IMR-90 (cell line): ENCODE results near the gene SMAD7. TPM values are rescaled to one million over a fixed set of nuclear protein-coding genes. Genes with fewer than 3 reads are reported as not detected.
"Not testable (repeated sequence)": the region's sequence is repeated elsewhere in the genome, so short reads cannot be mapped to it uniquely, and the experiment has no call there.

ENCODE experiments used
- ATAC-seq: fragments of 200-7000 bp; cut with Tn5 transposase; 2 replicates; pipeline ENCODE4 v1.9.1; 2020; ENCODE audit warnings: low read depth, mild to moderate bottlenecking, moderate library complexity
- BruUV-seq: library from RNA; stranded (reverse); fragments of 400-500 nt; replicated peaks from 2 replicates; lab custom pipeline; 2021; lab: Mats Ljungman, UMichigan
- CTCF ChIA-PET: fragments of 300-600 bp; formaldehyde crosslinking; extraction: SDS; loops from one replicate; lab custom pipeline; 2021; ENCODE audit warnings: antibody characterized with exemption; lab: Yijun Ruan, JAX
- POLR2A ChIA-PET: fragments of 300-600 bp; sonication (Branson Sonifier 250); formaldehyde crosslinking; loops from one replicate; lab custom pipeline; 2022; ENCODE audit warnings: antibody characterized with exemption; ENCODE audit not compliant: unreplicated experiment; lab: Charles Lee
- DNase-seq: peaks from one replicate; pipeline ENCODE4 v3.0.0; 2013
- H2AFZ ChIP-seq: replicated peaks from 2 replicates; pipeline ENCODE3; 2013; ENCODE audit warnings: low read length, mild to moderate bottlenecking; ENCODE audit not compliant: poor library complexity
- H2AK5ac ChIP-seq: 2 replicates; pipeline ENCODE4 v1.6.1; 2013; ENCODE audit warnings: low read depth, low read length, inconsistent platforms
- H2AK9ac ChIP-seq: replicated peaks from 2 replicates; pipeline ENCODE3; 2013; ENCODE audit warnings: mild to moderate bottlenecking, low read depth, low read length, moderate library complexity; ENCODE audit not compliant: poor library complexity
- H2BK120ac ChIP-seq: 2 replicates; pipeline ENCODE4 v1.6.1; 2013; ENCODE audit warnings: low read depth, low read length, inconsistent platforms
- H2BK15ac ChIP-seq: 3 replicates; pipeline ENCODE4 v1.6.1; 2013; ENCODE audit warnings: low read depth, low read length, inconsistent platforms
- H2BK20ac ChIP-seq: 2 replicates; pipeline ENCODE4 v1.6.1; 2013; ENCODE audit warnings: low read depth, mild to moderate bottlenecking, inconsistent platforms, low read length, moderate library complexity
- H2BK5ac ChIP-seq: 2 replicates; pipeline ENCODE4 v1.6.1; 2013; ENCODE audit warnings: mild to moderate bottlenecking, low read depth, low read length, inconsistent platforms; ENCODE audit not compliant: poor library complexity, severe bottlenecking
- H3K14ac ChIP-seq: replicated peaks from 2 replicates; pipeline ENCODE4 v1.6.1; 2013; ENCODE audit warnings: low read depth, low read length, inconsistent platforms
- H3K18ac ChIP-seq: 2 replicates; pipeline ENCODE4 v1.6.1; 2013; ENCODE audit warnings: low read depth, low read length, control low read depth
- H3K23ac ChIP-seq: 2 replicates; pipeline ENCODE4 v1.6.1; 2013; ENCODE audit warnings: low read depth, low read length, inconsistent platforms
- H3K27ac ChIP-seq: 2 replicates; pipeline ENCODE4 v1.5.1; 2013; ENCODE audit warnings: mild to moderate bottlenecking, control low read depth, low read length; ENCODE audit not compliant: insufficient read depth
- H3K27me3 ChIP-seq: 2 replicates; pipeline ENCODE4 v1.6.1; 2013; ENCODE audit warnings: low read length; ENCODE audit not compliant: control insufficient read depth, insufficient read depth
- H3K36me3 ChIP-seq: 2 replicates; pipeline ENCODE4 v1.6.1; 2013; ENCODE audit warnings: low read length, mixed read lengths; ENCODE audit not compliant: control insufficient read depth, insufficient read depth
- H3K4ac ChIP-seq: 2 replicates; pipeline ENCODE4 v1.6.1; 2013; ENCODE audit warnings: low read depth, low read length, inconsistent platforms
- H3K4me1 ChIP-seq: 2 replicates; pipeline ENCODE4 v1.6.1; 2013; ENCODE audit warnings: low read length, mixed read lengths; ENCODE audit not compliant: control insufficient read depth, insufficient read depth
- H3K4me2 ChIP-seq: 2 replicates; pipeline ENCODE4 v1.6.1; 2013; ENCODE audit warnings: low read depth, mild to moderate bottlenecking, control low read depth, low read length, moderate library complexity
- H3K4me3 ChIP-seq: 2 replicates; pipeline ENCODE4 v1.5.1; 2013; ENCODE audit warnings: low read depth, mild to moderate bottlenecking, control low read depth, low read length, moderate library complexity; ENCODE audit not compliant: insufficient read depth
- H3K56ac ChIP-seq: 2 replicates; pipeline ENCODE4 v1.6.1; 2013; ENCODE audit warnings: low read length, inconsistent platforms; ENCODE audit not compliant: insufficient read depth; ENCODE audit errors: extremely low read depth
- H3K79me1 ChIP-seq, 2 experiments: 2 replicates each; pipeline ENCODE4 v1.6.1; 2013; ENCODE audit warnings: low read length in 2 of 2, inconsistent platforms in 1 of 2, low read depth in 1 of 2
- H3K9ac ChIP-seq: 2 replicates; pipeline ENCODE4 v1.6.1; 2013; ENCODE audit warnings: low read depth, low read length, control low read depth
- H3K9me1 ChIP-seq: 2 replicates; pipeline ENCODE4 v1.6.1; 2013; ENCODE audit warnings: low read length, inconsistent platforms; ENCODE audit not compliant: insufficient read depth
- H3K9me3 ChIP-seq: 2 replicates; pipeline ENCODE4 v1.6.1; 2013; ENCODE audit warnings: low read length; ENCODE audit not compliant: control insufficient read depth, insufficient read depth
- H4K20me1 ChIP-seq: 2 replicates; pipeline ENCODE4 v1.6.1; 2013; ENCODE audit warnings: low read length, inconsistent platforms; ENCODE audit not compliant: insufficient read depth
- H4K5ac ChIP-seq: 2 replicates; pipeline ENCODE4 v1.6.1; 2013; ENCODE audit warnings: mild to moderate bottlenecking, low read depth, low read length, control low read depth
- H4K8ac ChIP-seq, 2 experiments: 2 replicates each; pipeline ENCODE4 v1.6.1; 2013; ENCODE audit warnings: low read depth in 2 of 2, low read length in 2 of 2, control low read depth in 1 of 2, inconsistent platforms in 1 of 2
- H4K91ac ChIP-seq: 2 replicates; pipeline ENCODE4 v1.6.1; 2013; ENCODE audit warnings: low read depth, low read length, inconsistent platforms; ENCODE audit not compliant: insufficient read depth
- BHLHE40 ChIP-seq: fragments of 150-350 bp; IDR thresholded peaks from 2 replicates; pipeline ENCODE4 v1.6.1; 2016; ENCODE audit warnings: mild to moderate bottlenecking, low read depth, low read length
- CHD1 ChIP-seq: IDR thresholded peaks from 2 replicates; pipeline ENCODE4 v1.6.1; 2012; ENCODE audit warnings: low read depth, low read length, improper control_type of control experiment
- MXI1 ChIP-seq: IDR thresholded peaks from 2 replicates; pipeline ENCODE4 v1.6.1; 2012; ENCODE audit warnings: low read depth, mild to moderate bottlenecking, low read length, moderate library complexity, borderline replicate concordance
- SMC3 ChIP-seq: fragments of 150-350 bp; IDR thresholded peaks from 2 replicates; pipeline ENCODE4 v1.6.1; 2016; ENCODE audit warnings: low read depth, mild to moderate bottlenecking, antibody characterized with exemption, low read length, moderate library complexity
- USF2 ChIP-seq: fragments of 150-350 bp; IDR thresholded peaks from 2 replicates; pipeline ENCODE4 v1.6.1; 2017; ENCODE audit warnings: mild to moderate bottlenecking, antibody characterized with exemption, low read length, low read depth
- WGBS, 2 experiments: methylation state at CpG; one replicate each; pipeline versions ENCODE4 v1.1.5 to v1.1.7; 2013; ENCODE audit warnings: missing lambda C conversion rate in 2 of 2; ENCODE audit not compliant: insufficient read length in 1 of 2; ENCODE audit errors: extremely low coverage in 2 of 2; 5-methylcytosine and 5-hydroxymethylcytosine counted together
- dilution Hi-C: fragments of 300-500 bp; cut with HindIII; formaldehyde crosslinking; loops from one replicate; pipeline ENCODE4 v1.14.3; 2018; ENCODE audit warnings: low sequenced_read_pairs; ENCODE audit not compliant: unreplicated experiment
- in situ Hi-C: fragments of 300-500 bp; cut with MboI; formaldehyde crosslinking; loops from 3 replicates; pipeline ENCODE4 v1.14.3; 2019; ENCODE audit warnings: low sequenced_read_pairs, inconsistent platforms, mixed read lengths
- intact Hi-C: fragments of 100-400 bp; cut with micrococcal nuclease; formaldehyde crosslinking; loops from 2 replicates; pipeline ENCODE4 v1.10.0; 2022
- polyA plus RNA-seq, 3 experiments: library from polyadenylated mRNA; depleted of rRNA; stranded (reverse); fragments of >200 nt; gene quantifications; 2 replicates each; pipeline ENCODE4 v1.2.3, GENCODE V29; 2012; ENCODE audit warnings: low replicate concordance in 1 of 3
- total RNA-seq: library from RNA; depleted of rRNA; stranded (reverse); fragments of >200 nt; gene quantifications from 2 replicates; pipeline ENCODE4 v1.2.3, GENCODE V29; 2012

SMAD7 gene
- total and polyA plus RNA-seq, 2 of the 4 experiments (the other 2 are of a cell fraction) = 15.8 to 17.6 TPM

GRCh38 chr18:48871391-48872166 lies 79.2 kb downstream of the SMAD7 start:
- Histone ChIP-seq H3K79me1 (peaks cover 0 to 3% of the 10 kb centered on the region in 2 experiments; a peak in 1 of 4 replicates), H3K4me3 (no peak overlapping the region), H4K91ac (0 out of 2 replicates have a peak overlapping the region, but pooled peaks have one; percentile 34), H4K8ac (no peak overlapping the region), H3K4me2 (no peak overlapping the region), H2AFZ (peak overlapping the region; percentile 2), H3K4ac (peak overlapping the region; percentile 47), H3K4me1 (peaks cover 16% of the 10 kb centered on the region), H3K27ac (no peak overlapping the region), H2BK5ac (no peak overlapping the region), H2AK9ac (peak overlapping the region; percentile 77), H3K18ac (no peak overlapping the region), H3K36me3 (no peaks in the 10 kb centered on the region), H4K20me1 (no peaks in the 10 kb centered on the region; the same call in 1 of the 2 replicates), H4K5ac (no peak overlapping the region), H2BK120ac (peak overlapping the region; percentile 46), H3K9me3 (no peaks in the 10 kb centered on the region), H3K56ac (no peak overlapping the region), H2BK20ac (peak overlapping the region; percentile 52; the same call in 1 of the 2 replicates), H3K23ac (no peak overlapping the region), H3K9ac (no peak overlapping the region), H3K9me1 (peaks cover 21% of the 10 kb centered on the region), H2AK5ac (peak overlapping the region; percentile 83), H2BK15ac (peak overlapping the region; percentile 40; the same call in 1 of the 3 replicates), H3K14ac (0 out of 2 replicates have a peak overlapping the region, but pooled peaks have one; percentile 9), H3K27me3 (no peaks in the 10 kb centered on the region)
- WGBS, 2 experiments = 96% methylated on average over 5 of the region's 23 CpGs; no CpG with 5 or more reads in 1 of the 2 experiments
- ATAC-seq (no peak), DNase-seq (no peak)
- intact Hi-C loops = no loop called here
- in situ Hi-C loops = no loop called here
- dilution Hi-C loops = no loop called here
- CTCF ChIA-PET = no interaction called here
- no peak for TF ChIP-seq USF2
- no peak for TF ChIP-seq BHLHE40
- no peak for TF ChIP-seq MXI1
- TF ChIP-seq CHD1 = no peak
- TF ChIP-seq SMC3 = no peak
- POLR2A ChIA-PET = no interaction called here
- BruUV-seq = no TSS peak

GRCh38 chr18:48870926-48871325 lies 79.8 kb downstream of the SMAD7 start:
- H2BK15ac ChIP-seq, H4K8ac ChIP-seq, H4K5ac ChIP-seq, H3K27ac ChIP-seq, H2BK20ac ChIP-seq, H3K36me3 ChIP-seq, H4K91ac ChIP-seq, POLR2A ChIA-PET, CTCF ChIA-PET, H2AK9ac ChIP-seq, H3K9ac ChIP-seq, H3K56ac ChIP-seq, dilution Hi-C loops, BruUV-seq, H2BK120ac ChIP-seq, H2AFZ ChIP-seq, H4K20me1 ChIP-seq, ATAC-seq, H2BK5ac ChIP-seq, H3K23ac ChIP-seq, H3K18ac ChIP-seq, intact Hi-C loops, H3K27me3 ChIP-seq, H3K4me3 ChIP-seq, H3K9me3 ChIP-seq, H3K79me1 ChIP-seq, DNase-seq, H3K14ac ChIP-seq, in situ Hi-C loops, H3K4ac ChIP-seq, H3K4me2 ChIP-seq: not testable (repeated sequence)
- 0 out of 2 replicates have a peak overlapping the region, but pooled peaks have one; percentile 23 for H2AK5ac ChIP-seq
- H3K9me1 ChIP-seq = peaks cover 21% of the 10 kb centered on the region
- peaks cover 18% of the 10 kb centered on the region for H3K4me1 ChIP-seq
- 100% methylated on average over 1 of the region's 13 CpGs; no CpG with 5 or more reads in 1 of the 2 experiments for WGBS, 2 experiments
